H1 (cell line): ENCODE data around the gene PPP1R1A.

Source experiments
- ATF3 ChIP-seq: IDR thresholded peaks from 2 replicates; pipeline ENCODE4 v1.6.1; 2011; ENCODE audit warnings: low read depth, mild to moderate bottlenecking, low read length; ENCODE audit not compliant: insufficient read depth
- CREB1 ChIP-seq: IDR thresholded peaks from 2 replicates; pipeline ENCODE4 v1.6.1; 2012; ENCODE audit warnings: inconsistent platforms
- EZH2 ChIP-seq: fragments of 200-600 bp; sonication (generic); IDR thresholded peaks from 2 replicates; pipeline ENCODE4 v1.7.1; 2012; ENCODE audit warnings: low read depth, mild to moderate bottlenecking, moderate library complexity, low read length, inconsistent platforms; ENCODE audit not compliant: severe bottlenecking
- GTF2F1 ChIP-seq: IDR thresholded peaks from 2 replicates; pipeline ENCODE4 v1.6.1; 2012; ENCODE audit warnings: low read depth, low read length, improper control_type of control experiment, borderline replicate concordance
- HDAC6 ChIP-seq: IDR thresholded peaks from one replicate; pipeline ENCODE4 v1.7.1; 2012; ENCODE audit warnings: low read depth, mild to moderate bottlenecking, inconsistent platforms, low read length, moderate library complexity
- POLR2A ChIP-seq, 2 experiments: IDR thresholded peaks; 1 replicate in 1 of 2; 2 replicates in 1 of 2; pipeline ENCODE4 v1.6.1; 2011; ENCODE audit warnings: low read depth in 2 of 2, low read length in 2 of 2, mild to moderate bottlenecking in 2 of 2; ENCODE audit errors: control extremely low read depth in 1 of 2
- TAF1 ChIP-seq: IDR thresholded peaks from 2 replicates; pipeline ENCODE4 v1.6.1; 2011; ENCODE audit warnings: mild to moderate bottlenecking, low read depth, low read length
- TF ChIP-seq, protein P1 (sequence below), 3 experiments: IDR thresholded peaks; 1 replicate in 2 of 3; 2 replicates in 1 of 3; pipeline versions ENCODE4 v1.5.1 to v1.6.1; 2011; ENCODE audit warnings: low read length in 3 of 3, mild to moderate bottlenecking in 3 of 3, inconsistent platforms in 2 of 3, low read depth in 1 of 3, moderate library complexity in 1 of 3; ENCODE audit not compliant: insufficient read depth in 1 of 3; ENCODE audit errors: control extremely low read depth in 1 of 3

GRCh38 chr12:54592316-54592715 lies 3.9 kb upstream of the PPP1R1A start:
- TF ChIP-seq CREB1 (no peak), TAF1 (no peak), ATF3 (no peak), POLR2A (IDR thresholded peaks at IDR 0.05; ENCODE audit: control extremely low read depth in 1 of 2, low read depth in 2 of 2, low read length in 2 of 2) (no peak), GTF2F1 (no peak), HDAC6 (no peak), EZH2 (no peak)
- TF ChIP-seq, protein P1, sequence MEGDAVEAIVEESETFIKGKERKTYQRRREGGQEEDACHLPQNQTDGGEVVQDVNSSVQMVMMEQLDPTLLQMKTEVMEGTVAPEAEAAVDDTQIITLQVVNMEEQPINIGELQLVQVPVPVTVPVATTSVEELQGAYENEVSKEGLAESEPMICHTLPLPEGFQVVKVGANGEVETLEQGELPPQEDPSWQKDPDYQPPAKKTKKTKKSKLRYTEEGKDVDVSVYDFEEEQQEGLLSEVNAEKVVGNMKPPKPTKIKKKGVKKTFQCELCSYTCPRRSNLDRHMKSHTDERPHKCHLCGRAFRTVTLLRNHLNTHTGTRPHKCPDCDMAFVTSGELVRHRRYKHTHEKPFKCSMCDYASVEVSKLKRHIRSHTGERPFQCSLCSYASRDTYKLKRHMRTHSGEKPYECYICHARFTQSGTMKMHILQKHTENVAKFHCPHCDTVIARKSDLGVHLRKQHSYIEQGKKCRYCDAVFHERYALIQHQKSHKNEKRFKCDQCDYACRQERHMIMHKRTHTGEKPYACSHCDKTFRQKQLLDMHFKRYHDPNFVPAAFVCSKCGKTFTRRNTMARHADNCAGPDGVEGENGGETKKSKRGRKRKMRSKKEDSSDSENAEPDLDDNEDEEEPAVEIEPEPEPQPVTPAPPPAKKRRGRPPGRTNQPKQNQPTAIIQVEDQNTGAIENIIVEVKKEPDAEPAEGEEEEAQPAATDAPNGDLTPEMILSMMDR (IDR thresholded peaks at IDR 0.05; ENCODE audit: control extremely low read depth in 1 of 3, insufficient read depth in 1 of 3, low read depth in 1 of 3, low read length in 3 of 3) = no peak
